HepG2 (cell line): ENCODE results near the gene NXN.

Source experiments
- CTCF ChIP-seq: sonication (generic); formaldehyde crosslinking; IDR thresholded peaks from 2 replicates; pipeline ENCODE4 v1.5.0; 2020; ENCODE audit warnings: mild to moderate bottlenecking, missing genetic modification reagents, moderate library complexity
- EP300 ChIP-seq, 3 experiments: sonication (generic) in 1 of 3; formaldehyde crosslinking in 1 of 3; IDR thresholded peaks; 2 replicates each; pipeline versions ENCODE4 v1.5.1 to v1.6.1; 2011 to 2020; ENCODE audit warnings: low read depth in 2 of 3, low read length in 2 of 3, borderline replicate concordance in 1 of 3, improper control_type of control experiment in 1 of 3, mild to moderate bottlenecking in 1 of 3, missing genetic modification reagents in 1 of 3, moderate library complexity in 1 of 3
- NR2F1 ChIP-seq, 2 experiments: fragments of 450-650 bp in 1 of 2; formaldehyde crosslinking in 1 of 2; IDR thresholded peaks; 2 replicates each; pipeline versions ENCODE4 v1.5.0 to v1.6.1; 2016 to 2020; ENCODE audit warnings: mild to moderate bottlenecking in 1 of 2, missing compliant biosample characterization in 1 of 2, missing genetic modification reagents in 1 of 2, moderate library complexity in 1 of 2
- ZNF296 ChIP-seq: sonication (generic); formaldehyde crosslinking; conservative IDR thresholded peaks from 2 replicates; pipeline ENCODE4 v1.5.0; 2020; ENCODE audit warnings: mild to moderate bottlenecking, missing genetic modification reagents
- TF ChIP-seq, protein P1 (sequence below), 2 experiments: IDR thresholded peaks; 2 replicates each; pipeline ENCODE4 v1.6.1; 2011 to 2012; ENCODE audit warnings: low read length in 2 of 2, borderline replicate concordance in 1 of 2, low read depth in 1 of 2, mild to moderate bottlenecking in 1 of 2, moderate library complexity in 1 of 2
- TF ChIP-seq, protein P2 (sequence below): sonication (generic); formaldehyde crosslinking; IDR thresholded peaks from 2 replicates; pipeline ENCODE4 v1.4.0; 2020; ENCODE audit warnings: missing genetic modification reagents

DNA sequence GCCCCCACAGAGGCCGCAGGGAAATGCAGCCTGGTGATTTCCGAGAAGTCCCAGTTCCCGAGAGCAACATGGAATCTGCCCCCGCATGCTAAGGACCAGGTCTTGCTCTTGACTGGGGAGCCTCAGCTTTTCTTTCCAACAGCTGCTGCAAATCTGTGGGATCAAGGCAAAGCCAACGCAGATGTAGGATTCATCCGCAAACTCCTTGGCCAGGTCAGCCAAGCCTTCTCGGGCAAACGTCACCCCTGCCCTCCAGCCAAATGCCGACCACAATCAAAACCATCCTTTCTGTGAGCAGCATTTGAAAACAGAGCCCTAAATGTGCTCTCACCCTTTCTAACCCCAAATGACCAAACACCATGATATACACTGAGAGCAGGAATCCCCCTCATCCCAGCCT lies 143.4 kb downstream of the NXN start:
- no peak for TF ChIP-seq EP300 (IDR thresholded peaks at IDR 0.05; ENCODE audit: low read depth in 2 of 2, low read length in 2 of 2)
- TF ChIP-seq EP300 (CRISPR knock-in tag; IDR thresholded peaks at IDR 0.05; ENCODE audit: borderline replicate concordance): no peak
- TF ChIP-seq NR2F1 (CRISPR knock-in tag; IDR thresholded peaks at IDR 0.05): no peak
- TF ChIP-seq CTCF: no peak
- TF ChIP-seq, protein P1, sequence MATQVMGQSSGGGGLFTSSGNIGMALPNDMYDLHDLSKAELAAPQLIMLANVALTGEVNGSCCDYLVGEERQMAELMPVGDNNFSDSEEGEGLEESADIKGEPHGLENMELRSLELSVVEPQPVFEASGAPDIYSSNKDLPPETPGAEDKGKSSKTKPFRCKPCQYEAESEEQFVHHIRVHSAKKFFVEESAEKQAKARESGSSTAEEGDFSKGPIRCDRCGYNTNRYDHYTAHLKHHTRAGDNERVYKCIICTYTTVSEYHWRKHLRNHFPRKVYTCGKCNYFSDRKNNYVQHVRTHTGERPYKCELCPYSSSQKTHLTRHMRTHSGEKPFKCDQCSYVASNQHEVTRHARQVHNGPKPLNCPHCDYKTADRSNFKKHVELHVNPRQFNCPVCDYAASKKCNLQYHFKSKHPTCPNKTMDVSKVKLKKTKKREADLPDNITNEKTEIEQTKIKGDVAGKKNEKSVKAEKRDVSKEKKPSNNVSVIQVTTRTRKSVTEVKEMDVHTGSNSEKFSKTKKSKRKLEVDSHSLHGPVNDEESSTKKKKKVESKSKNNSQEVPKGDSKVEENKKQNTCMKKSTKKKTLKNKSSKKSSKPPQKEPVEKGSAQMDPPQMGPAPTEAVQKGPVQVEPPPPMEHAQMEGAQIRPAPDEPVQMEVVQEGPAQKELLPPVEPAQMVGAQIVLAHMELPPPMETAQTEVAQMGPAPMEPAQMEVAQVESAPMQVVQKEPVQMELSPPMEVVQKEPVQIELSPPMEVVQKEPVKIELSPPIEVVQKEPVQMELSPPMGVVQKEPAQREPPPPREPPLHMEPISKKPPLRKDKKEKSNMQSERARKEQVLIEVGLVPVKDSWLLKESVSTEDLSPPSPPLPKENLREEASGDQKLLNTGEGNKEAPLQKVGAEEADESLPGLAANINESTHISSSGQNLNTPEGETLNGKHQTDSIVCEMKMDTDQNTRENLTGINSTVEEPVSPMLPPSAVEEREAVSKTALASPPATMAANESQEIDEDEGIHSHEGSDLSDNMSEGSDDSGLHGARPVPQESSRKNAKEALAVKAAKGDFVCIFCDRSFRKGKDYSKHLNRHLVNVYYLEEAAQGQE (IDR thresholded peaks at IDR 0.05; ENCODE audit: borderline replicate concordance in 1 of 2, low read depth in 1 of 2, low read length in 2 of 2): no peak
- TF ChIP-seq, protein P2, sequence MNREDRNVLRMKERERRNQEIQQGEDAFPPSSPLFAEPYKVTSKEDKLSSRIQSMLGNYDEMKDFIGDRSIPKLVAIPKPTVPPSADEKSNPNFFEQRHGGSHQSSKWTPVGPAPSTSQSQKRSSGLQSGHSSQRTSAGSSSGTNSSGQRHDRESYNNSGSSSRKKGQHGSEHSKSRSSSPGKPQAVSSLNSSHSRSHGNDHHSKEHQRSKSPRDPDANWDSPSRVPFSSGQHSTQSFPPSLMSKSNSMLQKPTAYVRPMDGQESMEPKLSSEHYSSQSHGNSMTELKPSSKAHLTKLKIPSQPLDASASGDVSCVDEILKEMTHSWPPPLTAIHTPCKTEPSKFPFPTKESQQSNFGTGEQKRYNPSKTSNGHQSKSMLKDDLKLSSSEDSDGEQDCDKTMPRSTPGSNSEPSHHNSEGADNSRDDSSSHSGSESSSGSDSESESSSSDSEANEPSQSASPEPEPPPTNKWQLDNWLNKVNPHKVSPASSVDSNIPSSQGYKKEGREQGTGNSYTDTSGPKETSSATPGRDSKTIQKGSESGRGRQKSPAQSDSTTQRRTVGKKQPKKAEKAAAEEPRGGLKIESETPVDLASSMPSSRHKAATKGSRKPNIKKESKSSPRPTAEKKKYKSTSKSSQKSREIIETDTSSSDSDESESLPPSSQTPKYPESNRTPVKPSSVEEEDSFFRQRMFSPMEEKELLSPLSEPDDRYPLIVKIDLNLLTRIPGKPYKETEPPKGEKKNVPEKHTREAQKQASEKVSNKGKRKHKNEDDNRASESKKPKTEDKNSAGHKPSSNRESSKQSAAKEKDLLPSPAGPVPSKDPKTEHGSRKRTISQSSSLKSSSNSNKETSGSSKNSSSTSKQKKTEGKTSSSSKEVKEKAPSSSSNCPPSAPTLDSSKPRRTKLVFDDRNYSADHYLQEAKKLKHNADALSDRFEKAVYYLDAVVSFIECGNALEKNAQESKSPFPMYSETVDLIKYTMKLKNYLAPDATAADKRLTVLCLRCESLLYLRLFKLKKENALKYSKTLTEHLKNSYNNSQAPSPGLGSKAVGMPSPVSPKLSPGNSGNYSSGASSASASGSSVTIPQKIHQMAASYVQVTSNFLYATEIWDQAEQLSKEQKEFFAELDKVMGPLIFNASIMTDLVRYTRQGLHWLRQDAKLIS (CRISPR knock-in tag): no peak
- TF ChIP-seq ZNF296 (CRISPR knock-in tag): no peak
